Stimulated activated CD8-positive, alpha-beta memory T cell treated with anti-CD3 and anti-CD28 coated beads, Interleukin-4, amount 100 ng/mL, for 24 hours (primary cell): ENCODE measurements around the gene HSPA1L.
A peak's percentile ranks its signal among the peaks of the same experiment; 100 is the strongest.
"Not testable (repeated sequence)": the region's sequence is repeated elsewhere in the genome, so short reads cannot be mapped to it uniquely, and the experiment has no call there.

Experiments used
- DNase-seq: peaks from one replicate; pipeline ENCODE4 v3.0.0-alpha.2; 2020; ENCODE audit warnings: low read depth

The HSPA1L gene

GRCh38 chr6:31813465-31813849, 1.6 kb downstream of the HSPA1L start:
- DNase-seq: no peak

- DNase-seq: no peak
Observed at GRCh38 chr6:31811645-31812044, 3.4 kb downstream of the HSPA1L start.

GRCh38 chr6:31808599-31808998, 6.5 kb downstream of the HSPA1L start:
- DNase-seq: not testable (repeated sequence)

GRCh38 chr6:31806470-31807272, 8.4 kb downstream of the HSPA1L start, which contains the start of gene LSM2:
TSS of gene LSM2 (minus strand) at chr6:31806966. CDS start at chr6:31806757, 209 bp downstream.
- peak; percentile 95 for DNase-seq

GRCh38 chr6:31805939-31806469, 9.1 kb downstream of the HSPA1L start:
- DNase-seq: no peak

- DNase-seq: not testable (repeated sequence)
Observed at GRCh38 chr6:31801031-31801927, 13.8 kb downstream of the HSPA1L start.

- no peak for DNase-seq
Observed at GRCh38 chr6:31799781-31800180, 15.3 kb downstream of the HSPA1L start.

GRCh38 chr6:31797588-31797987, 17.5 kb downstream of the HSPA1L start:
- no peak for DNase-seq

- DNase-seq: no peak
Observed at GRCh38 chr6:31796993-31797385, 18.1 kb downstream of the HSPA1L start.

GRCh38 chr6:31795616-31796298, 19.3 kb downstream of the HSPA1L start, which contains the start of gene VARS1:
TSS of gene VARS1 (minus strand) at chr6:31795752. CDS start at chr6:31795217, 535 bp downstream.
- peak; percentile 75 for DNase-seq

- no peak for DNase-seq
Observed at GRCh38 chr6:31794866-31795615, 20.0 kb downstream of the HSPA1L start.

GRCh38 chr6:31794294-31794865, 20.7 kb downstream of the HSPA1L start:
- DNase-seq: no peak

- not testable (repeated sequence) for DNase-seq
Observed at GRCh38 chr6:31793927-31794245, 21.2 kb downstream of the HSPA1L start.

GRCh38 chr6:31792761-31793171, 22.3 kb downstream of the HSPA1L start:
- DNase-seq: no peak

- no peak for DNase-seq
Observed at GRCh38 chr6:31792090-31792374, 23.1 kb downstream of the HSPA1L start.

- no peak for DNase-seq
Observed at GRCh38 chr6:31791324-31792089, 23.6 kb downstream of the HSPA1L start.

GRCh38 chr6:31785475-31785874, 29.6 kb downstream of the HSPA1L start:
- DNase-seq: no peak

- no peak for DNase-seq
Observed at GRCh38 chr6:31784098-31784925, 30.8 kb downstream of the HSPA1L start.

- no peak for DNase-seq
Observed at GRCh38 chr6:31782126-31782855, 32.8 kb downstream of the HSPA1L start.
